NCI-H1417 treated with DMSO at 0.1 percent for 48 hours (cell line): Measurements from ENCODE around the gene MIF4GD.
"Not testable (repeated sequence)": the region's sequence is repeated elsewhere in the genome, so short reads cannot be mapped to it uniquely, and the experiment has no call there.

Experiments used
- DNase-seq: peaks from one replicate; lab custom pipeline; 2025; lab: John Stamatoyannopoulos, UW

MIF4GD gene, protein sequence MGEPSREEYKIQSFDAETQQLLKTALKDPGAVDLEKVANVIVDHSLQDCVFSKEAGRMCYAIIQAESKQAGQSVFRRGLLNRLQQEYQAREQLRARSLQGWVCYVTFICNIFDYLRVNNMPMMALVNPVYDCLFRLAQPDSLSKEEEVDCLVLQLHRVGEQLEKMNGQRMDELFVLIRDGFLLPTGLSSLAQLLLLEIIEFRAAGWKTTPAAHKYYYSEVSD

DNA sequence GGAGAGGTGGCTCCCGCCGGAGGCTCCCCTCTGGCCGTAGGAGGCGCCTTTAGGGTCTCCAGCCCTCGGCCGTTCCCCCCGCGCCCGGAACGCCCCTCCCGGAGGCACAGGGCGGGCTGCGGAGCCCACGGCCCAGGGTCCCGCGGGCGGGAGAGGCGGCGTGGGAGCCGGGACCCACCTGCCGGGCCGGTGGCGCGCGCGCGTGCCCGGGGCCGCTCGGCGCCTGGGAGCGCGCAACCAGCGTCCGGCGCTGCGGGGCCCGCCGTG is at the start of gene MIF4GD:
Gene MIF4GD, minus strand, starts transcription at position 266 of the 267 bp plus-strand sequence. CDS start 1,036 bp downstream, outside the sequence.
- DNase-seq, result no peak

DNA sequence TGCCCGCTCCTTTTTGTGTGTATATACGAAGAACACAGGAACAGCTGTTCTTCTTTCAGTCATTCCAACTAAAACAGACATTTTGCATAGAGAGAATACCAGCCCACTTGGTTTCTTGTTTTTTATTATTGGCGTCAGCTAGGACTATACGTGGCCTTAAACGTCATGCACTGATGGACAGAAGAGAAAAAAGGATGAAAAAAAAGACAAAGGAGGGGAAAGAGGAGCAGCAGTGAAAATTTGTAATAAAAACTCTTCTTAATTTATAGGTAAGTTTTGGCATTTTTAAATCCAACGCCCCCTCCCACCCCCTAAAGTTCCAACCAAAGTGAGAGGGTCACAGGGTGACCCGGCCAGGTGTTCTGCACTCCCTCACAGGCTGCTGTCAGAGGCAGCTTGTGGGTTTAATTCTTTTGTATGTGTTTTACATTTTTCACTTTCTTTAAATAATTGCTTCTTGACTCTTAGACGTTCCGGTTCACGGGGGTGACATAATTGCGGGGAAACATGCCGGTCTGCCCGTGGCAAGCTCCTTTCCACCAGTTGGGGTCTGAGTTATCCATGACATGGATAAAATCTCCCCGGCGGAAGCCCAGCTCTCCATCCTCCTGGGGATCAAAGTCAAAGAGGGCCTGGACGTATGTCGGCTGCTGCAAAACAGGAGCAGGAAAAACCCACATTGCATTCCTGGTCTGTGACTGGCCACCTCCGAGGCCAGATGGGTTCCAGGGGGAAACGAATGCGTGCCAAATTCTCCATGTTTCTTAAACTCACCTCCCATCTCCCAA is 49.1 kb upstream of the MIF4GD start:
- no peak for DNase-seq

DNA sequence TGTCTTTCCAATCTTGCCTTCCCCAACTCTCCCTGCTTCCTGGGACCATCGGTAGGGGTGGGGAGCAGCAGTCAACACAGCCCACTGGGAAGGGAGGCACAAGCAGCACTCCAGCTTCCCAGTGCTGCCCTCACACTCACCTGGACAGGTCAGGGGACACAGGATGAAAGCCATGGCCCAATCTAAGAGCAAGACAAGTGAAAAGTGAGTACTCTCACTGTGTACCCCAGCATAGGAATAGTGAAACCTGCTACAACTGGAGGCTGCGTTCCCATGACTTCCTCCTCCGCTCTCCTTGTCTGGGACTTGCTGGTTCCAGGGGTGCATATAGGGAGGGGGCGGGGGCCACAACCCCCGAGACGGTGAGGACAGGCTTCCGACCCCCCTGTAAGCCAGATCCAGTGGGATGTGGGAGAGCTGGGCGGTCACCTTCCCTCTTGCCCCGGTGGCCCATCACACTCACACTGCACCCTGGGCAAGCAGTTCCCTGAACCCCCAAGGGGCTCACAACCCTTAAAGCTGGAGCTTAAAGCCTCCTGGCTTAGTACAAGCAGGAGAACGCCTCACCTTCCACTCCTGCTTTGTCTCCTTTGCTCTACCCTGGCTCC is 47.7 kb upstream of the MIF4GD start:
- DNase-seq, result no peak

DNA sequence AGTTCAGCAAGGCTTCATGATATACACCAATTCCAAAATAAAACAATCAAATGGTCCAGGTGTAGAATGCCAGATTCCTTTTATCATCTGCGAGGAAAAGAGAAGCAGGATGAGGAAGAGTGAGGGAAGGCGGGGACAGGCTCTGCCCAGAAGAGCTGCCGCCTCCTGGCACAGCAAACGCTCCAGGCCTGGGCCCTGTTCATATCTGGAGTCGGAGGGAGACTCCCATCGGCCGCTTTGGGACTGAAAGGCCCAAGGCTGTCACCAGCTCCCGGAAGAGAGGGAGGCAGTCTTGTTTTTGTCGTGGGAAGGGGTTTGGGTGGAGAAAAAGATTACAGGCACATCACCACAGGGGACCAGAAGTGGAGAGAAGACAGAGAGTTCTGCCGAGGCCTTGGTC is 47.2 kb upstream of the MIF4GD start:
- DNase-seq, result no peak

DNA sequence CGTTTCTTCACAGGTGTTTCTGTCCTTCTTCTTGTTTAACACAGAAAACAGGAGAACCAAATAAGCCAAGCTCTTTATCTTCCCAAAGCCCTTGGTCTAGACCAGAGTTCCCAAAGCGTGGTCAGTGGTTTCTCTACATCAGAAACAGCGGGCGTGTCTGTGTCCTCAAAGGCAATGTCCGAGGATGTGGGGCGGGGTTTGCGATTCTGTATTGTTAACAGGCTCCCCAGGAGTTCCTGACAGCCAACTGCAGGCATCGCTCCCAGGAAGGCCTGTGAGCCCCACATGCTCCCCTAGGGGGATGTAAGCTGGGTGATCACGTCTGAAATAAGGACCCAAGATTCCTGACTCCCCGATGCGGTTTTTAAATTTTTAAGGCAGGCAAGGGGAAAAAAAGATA is 46.6 kb upstream of the MIF4GD start:
- no peak for DNase-seq

DNA sequence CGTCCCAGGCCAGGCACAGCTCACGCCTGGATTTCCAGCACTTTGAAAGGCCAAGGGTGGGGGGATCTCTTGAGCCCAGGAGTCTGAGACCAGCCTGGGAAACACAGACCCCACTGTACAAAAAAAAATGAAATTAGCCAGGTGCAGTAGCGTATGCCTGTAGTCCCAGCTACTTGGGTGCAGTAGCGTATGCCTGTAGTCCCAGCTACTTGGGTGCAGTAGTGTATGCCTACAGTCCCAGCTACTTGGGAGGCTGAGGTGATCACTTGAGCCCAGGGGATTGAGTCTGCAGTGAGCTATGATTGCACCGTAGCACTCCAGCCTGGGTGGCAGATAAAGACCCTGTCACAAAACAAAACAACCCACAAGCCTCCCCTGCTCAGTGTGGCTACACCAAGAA is 45.2 kb upstream of the MIF4GD start:
- DNase-seq, result no peak

DNA sequence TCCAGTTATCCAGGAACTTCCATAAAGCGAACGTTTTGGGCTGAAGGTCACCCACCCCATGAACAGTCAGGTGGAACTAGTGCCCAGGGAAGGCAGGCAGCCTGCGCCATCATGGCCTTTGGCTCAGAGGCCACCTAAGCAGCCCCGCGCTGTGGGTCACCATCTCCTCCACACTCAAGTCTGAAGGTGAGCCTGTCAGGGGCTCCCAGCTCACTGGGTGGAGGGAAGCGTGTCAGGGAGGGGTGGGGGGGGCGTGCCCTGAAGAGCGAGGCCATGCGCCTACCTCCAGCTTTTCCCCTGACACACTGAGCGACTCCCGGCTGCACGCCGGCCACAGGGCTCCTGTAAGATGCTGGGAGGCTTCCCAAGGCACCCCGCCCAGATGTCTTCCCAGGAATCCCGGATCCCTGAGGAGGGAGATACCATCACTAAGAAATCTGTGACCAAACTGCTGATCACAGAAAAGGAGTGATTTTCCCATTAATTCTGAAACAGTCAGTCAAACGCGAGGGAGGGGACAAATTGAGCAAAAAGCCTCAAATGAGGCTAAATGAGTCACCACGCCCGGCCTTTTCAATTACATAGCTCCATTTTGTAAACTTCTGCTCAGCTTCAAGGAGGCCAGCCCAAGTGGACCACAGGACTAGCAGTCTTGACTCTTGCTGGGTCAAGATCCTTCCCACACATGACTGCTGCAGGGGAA is 44.7 kb upstream of the MIF4GD start:
- no peak for DNase-seq

DNA sequence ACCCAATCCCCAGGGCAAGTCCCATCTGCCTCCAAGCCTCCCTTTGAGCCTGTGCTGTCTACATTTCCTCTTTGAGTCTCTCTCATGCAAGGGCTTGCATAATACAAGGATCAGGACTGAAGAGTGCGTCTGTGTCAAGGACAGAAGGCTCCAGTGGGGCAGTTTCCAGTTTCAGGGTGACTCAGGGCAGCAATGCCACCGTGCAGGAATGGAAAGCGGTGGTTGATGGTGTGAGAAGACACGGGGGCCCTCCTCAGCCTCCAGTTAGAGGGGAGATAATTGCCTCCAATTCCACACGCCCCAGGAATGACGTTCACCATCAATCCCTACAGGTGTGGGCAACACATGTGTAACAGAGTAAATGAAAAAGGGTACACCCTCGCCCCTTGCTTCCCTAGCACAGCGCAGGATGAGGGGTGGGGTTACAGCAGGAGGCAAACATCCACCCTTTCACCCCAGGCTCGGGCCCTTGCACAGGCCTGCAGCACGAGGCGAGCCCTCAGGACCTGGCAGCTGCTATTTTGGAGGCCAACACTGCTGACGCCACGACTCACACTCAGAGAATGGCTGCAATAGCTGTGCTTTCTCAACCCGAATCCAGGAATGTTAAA is 43.0 kb upstream of the MIF4GD start:
- DNase-seq, result no peak

DNA sequence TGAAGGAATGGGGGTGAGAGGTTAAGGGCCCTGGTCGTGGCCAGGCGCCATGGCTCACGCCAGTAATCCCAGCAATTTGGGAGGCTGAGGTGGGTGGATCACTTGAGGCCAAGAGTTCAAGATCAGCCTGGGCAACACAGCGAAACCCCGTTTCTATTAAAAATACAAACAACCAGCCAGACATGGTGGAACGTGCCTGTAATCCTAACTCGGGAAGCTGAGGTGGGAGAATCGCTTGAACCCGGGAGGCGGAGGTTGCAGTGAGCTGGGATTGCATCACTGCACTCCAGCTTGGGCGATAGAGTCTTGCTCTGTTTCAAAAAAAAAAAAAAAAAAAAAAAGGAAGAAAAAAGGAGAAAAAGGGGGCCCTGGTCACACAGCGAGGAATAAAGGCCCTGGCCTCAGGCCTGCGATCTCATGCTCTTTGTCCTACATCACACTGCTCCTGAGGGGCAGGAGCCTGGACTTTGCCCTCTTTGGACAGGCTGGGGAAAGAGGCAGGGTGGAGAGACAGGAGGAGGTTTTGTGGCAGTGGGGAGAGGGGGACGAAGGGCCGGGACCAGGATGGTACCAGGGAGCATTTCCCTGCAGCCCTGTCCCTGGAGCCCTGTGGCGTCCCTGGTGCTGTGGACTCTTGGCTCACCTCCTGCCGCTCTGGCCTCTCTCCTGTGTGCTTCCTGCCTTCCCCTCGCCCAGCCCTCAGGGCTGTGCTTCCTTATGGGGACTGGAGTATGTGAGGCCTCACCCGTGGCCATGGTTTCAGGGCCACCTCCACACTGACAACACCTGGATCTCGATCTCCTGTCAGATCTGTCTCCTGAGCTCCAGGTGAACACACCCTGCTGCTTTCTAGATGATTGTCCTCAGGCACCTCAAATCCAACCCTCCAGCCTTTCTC is 38.0 kb upstream of the MIF4GD start:
- DNase-seq, result no peak

DNA sequence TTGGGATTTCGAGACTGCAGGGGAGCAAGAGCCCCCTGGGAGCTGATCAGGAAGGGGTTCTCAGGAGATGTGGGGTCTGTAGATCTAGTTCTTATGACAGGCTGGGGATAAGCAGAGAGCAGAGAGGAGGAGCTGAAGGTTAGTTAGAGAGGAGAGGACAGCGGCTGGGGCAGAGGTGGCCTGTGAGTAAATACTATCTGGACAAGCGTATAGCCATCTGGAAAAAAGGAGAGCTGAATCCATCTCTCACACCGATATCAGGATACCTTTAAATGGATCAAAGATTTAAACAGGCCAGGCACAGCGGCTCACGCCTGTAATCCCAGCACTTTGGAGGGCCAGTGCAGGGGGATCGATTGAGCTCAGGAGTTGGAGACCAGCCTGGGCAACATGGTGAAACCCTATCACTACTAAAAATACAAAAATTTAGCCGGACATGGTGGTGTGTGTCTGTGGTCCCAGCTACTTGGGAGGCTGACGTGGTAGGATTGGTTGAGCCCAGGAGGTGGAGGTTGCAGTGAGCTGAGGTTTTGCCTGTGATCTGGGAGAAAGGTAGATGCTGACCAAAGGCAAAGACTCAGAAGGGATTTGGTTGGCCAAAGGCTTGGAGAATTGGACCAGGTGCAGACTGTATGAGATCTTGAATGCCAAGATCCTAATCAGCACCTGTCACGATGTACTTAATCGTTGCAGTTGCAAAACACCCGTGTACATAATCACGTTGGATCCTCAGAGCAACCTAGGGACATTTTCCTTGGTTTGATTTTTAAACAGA is 37.1 kb upstream of the MIF4GD start:
- DNase-seq, result no peak

DNA sequence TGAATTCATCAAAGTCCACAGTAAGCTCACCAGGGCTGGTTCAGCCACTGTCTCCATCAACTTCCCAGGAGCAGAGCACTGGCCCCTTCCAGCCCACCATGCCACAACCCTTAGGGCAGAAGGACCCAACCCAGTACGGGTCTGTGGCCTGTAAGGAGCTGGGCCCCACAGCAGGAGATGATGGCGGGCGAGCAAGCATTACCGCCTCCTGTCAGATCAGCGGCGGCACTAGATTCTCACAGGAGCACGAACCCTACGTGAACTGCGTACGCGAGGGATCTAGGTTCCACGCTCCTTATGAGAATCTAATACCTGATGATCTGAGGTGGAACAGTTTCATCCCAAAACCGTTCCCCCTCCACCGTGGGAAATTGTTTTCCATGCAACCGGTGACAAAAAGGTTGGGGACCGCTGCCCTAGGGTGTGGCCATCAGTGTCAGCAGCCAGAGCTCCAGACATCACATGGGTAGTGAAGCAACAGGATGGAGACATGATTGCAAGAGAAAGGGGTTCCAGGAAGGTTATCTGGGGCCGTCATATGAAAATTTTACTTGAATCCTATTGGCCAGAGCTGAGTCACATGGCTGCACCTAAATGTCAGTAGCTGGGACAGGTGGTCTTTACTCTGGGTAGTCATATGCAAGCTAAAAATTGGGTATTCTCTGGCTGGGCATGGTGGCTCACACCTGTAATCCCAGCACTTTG is 30.6 kb upstream of the MIF4GD start:
- DNase-seq, result no peak

DNA sequence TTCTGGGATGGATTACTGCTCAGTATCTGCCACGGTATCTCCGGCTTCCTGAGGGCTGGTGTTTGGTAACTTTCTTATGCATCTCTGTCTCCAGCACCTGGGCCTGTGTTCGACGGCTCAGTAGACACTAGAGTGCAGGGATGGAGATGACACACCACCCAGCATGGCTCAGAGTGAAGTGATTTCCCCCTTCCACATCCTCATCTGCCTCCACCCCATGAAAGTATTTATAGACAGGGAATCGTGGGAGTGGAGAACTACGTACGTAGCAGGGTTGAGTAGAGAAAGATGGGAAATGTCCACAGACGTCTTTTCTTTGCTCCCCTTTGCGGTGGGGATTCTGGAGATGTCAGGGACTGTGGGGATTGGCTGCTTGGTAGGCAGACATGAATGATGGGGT is 30.0 kb upstream of the MIF4GD start:
- no peak for DNase-seq

DNA sequence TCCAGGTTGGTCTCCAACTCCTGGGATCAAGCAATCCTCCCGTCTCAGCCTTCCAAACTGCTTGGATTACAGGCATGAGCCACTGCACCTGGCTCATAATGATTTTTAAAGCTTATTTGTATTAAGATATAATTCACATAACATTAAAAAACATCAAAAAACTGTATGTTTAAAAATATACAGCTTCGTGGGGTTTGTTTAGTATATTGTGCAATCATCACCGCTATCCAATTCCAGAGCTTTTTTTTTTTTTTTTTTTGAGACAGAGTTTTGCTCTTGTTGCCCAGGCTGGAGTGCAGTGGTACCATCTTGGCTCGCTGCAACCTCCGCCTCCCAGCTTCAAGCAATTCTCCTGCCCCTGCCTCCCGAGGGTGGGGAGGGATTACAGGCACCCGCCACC is 29.2 kb upstream of the MIF4GD start:
- DNase-seq, result no peak

DNA sequence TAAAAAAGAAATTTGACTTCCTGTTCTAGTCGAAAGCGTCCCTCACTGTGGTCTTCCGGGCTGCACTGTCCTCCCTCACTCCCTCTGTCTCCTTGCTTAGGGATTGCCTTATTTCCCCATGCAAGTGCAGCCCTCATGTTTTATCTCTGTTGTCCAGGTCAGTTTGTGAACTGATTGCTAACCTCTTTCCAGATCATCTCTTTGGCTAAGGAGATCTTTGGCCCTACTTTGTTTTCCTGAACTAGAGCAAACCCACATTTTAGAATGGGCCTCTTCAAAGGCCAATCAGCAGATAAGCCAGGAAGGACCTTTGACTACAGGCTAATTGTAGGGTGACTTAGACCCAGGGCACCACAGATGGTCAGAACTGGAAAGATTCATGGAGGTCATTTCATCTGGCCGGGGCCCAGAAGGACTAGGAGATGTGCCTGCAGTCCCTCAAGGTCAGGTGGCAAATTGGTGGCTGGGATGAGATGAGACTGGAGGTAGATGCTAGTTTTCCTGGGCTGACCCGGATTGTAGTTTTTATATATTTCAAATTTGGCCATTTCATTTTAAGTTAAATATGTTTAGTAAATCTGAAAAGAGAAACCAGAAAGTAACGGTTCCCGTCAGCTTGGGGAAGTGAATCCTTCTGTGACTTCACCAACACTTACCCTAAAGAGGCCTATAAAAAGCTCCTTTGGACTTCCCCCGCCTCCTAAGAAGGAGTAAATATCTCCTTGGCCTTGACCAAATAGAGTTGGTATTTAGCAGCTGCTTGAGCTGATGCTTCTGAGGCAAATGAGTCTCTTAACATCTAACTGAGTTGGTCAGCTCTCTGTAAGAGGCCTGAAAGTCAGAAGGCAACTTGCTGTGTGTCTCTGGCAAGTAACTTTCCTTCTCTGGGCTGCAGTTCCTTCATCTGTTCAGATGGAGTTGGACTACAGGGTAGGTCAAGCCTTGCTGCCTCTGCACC is 24.4 kb upstream of the MIF4GD start:
- DNase-seq, result no peak

DNA sequence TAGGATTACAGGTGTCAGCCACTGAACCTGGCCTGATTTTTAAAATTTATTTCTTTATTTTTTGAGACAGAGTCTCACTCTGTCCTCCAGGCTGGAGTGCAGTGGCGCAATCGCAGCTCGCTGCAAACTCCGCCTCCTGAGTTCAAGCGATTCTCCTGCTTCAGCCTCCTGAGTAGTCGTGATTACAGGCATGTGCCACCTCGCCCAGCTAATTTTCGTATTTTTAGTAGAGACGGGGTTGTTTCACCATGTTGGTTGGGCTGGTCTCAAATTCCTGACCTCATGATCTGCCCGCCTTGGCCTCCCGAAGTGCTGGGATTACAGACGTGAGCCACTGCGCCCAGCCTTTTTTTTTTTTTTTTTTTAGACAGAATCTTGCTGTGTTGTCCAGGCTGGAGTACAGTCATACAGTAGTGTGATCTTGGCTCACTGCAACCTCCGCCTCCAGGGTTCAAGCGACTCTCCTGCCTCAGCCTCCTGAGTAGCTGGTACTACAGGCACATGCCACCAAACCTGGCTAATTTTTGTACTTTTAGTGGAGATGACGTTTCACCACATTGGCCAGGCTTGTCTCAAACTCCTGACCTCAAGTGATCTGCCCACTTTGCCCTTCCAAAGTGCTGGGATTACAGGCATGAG is 21.9 kb upstream of the MIF4GD start:
- not testable (repeated sequence) for DNase-seq

DNA sequence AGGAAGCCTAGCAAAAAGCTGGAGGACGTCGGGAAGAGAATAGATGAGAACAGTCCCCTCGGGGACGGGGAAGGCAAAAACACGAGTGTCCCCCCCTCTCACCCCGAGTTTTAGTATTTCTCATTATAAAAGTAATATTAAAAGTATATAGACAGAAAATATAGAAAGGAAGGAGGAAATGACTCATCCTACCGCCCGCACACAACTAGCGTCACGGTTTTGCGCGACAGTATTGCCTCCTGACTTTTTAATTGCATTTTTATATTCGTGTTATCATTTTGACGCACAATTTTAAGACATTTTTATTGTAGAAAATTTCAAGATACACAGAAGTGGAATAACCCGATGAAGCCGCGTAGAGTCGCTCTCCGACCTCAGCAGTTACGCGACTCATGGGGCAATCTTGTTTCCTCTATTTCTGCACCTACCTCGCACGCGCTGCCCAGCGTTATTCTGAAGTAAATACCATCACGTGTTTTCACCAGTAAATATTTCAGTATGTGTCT is 18.9 kb upstream of the MIF4GD start:
- no peak for DNase-seq

DNA sequence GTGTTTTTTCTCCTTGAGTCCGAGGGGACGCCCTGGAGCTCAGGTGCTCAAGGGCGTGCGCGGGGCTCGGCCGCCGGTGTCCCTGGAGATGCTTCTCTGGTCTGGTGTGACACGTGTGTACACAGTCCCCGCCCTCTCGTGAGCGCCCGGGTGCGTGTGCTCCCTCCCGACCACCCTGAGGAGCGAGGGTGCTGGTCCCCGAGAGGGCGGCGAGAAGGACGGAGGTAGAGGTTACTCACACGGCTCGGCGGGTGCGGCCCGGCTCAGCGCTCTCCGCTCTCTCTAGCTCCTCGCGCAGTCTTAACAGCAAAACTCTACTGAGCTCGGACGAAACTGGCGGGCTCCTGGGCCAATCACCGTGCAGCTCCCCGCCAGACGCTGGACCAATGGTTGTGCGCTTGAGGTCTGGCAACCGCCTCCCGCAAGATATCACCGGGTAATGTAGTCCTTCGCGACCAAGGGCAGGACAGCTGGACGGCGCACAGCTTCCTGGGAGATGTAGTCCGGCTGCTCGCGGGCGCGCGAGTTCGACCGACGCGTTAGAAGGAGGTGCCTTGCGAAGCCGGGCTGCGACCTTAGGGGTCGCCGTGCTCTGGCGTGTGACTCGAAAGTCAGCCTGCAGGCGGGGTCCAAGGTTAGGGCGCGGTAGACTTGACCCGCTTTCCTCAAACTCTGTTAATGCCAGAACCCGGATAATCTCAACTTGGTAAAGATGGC is 18.2 kb upstream of the MIF4GD start, which contains the start of gene SLC25A19:
Gene SLC25A19, minus strand, starts transcription at position 319 of the 717 bp plus-strand sequence. CDS start 2,669 bp downstream, outside the sequence.
- peak; percentile 92 for DNase-seq
